Neural progenitor cell (in vitro differentiated cells): ENCODE results near the gene TCF19.

Experiments used
- EZH2 ChIP-seq: fragments of 200-600 bp; sonication (generic); IDR thresholded peaks from 2 replicates; pipeline ENCODE4 v1.6.1; 2017; ENCODE audit warnings: antibody characterized with exemption, mild to moderate bottlenecking, moderate library complexity
- TF ChIP-seq, protein P1 (sequence below): fragments of 200-600 bp; sonication (generic); IDR thresholded peaks from 2 replicates; pipeline ENCODE4 v1.5.1; 2017; ENCODE audit warnings: antibody characterized with exemption, mild to moderate bottlenecking

DNA sequence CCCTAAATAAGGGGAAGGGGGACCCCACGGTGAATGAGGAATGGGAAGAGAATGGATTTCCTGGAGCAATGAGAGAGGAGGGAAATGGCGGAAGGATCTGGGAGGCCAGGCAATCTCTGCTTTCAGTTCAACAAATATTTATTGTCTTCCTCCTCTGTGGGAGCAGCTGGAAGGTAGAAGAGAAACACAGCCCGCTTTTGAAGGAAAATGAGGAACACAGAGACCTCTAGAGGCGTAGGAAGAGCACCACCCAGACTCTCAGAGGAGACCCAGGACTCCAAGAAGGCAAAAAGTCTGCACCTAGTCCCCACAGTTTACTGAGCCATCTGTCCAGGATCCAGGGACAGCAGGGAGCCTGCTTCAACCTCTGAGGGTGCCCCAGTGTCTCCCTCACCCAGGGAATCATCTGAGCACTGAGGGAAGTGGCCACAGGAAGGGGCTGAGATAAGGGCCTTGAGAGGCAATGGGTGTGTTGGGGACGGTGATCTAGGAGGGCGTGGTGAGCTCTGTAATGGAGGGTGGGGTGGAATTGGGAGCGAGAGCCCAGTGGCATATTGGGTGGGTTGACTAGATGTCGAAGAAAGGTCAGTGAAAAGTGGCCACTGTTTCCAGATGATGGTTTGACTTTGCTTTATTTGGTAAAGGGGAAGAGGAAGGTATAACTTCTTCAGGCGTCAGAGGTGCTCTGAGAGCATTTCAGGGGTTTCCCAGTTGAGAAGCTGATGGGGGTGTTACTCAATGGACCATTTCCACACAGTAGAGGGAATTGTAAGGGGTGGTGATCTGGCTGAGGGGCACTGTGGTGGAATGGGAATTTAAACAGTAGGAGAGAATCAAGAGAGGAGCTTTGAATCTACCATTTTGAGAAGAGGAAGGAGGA is 43.2 kb upstream of the TCF19 start:
- TF ChIP-seq, protein P1, sequence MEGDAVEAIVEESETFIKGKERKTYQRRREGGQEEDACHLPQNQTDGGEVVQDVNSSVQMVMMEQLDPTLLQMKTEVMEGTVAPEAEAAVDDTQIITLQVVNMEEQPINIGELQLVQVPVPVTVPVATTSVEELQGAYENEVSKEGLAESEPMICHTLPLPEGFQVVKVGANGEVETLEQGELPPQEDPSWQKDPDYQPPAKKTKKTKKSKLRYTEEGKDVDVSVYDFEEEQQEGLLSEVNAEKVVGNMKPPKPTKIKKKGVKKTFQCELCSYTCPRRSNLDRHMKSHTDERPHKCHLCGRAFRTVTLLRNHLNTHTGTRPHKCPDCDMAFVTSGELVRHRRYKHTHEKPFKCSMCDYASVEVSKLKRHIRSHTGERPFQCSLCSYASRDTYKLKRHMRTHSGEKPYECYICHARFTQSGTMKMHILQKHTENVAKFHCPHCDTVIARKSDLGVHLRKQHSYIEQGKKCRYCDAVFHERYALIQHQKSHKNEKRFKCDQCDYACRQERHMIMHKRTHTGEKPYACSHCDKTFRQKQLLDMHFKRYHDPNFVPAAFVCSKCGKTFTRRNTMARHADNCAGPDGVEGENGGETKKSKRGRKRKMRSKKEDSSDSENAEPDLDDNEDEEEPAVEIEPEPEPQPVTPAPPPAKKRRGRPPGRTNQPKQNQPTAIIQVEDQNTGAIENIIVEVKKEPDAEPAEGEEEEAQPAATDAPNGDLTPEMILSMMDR, result no peak
- TF ChIP-seq EZH2, result no peak
